Astrocyte (in vitro differentiated cells and primary cell): Measurements from ENCODE around the gene ERBB2. TPM values are rescaled to one million over a fixed set of nuclear protein-coding genes. Genes with fewer than 3 reads are reported as not detected.

Source experiments
- DNase-seq: peaks from one replicate; pipeline ENCODE4 v3.0.0-alpha.2; 2010; ENCODE audit warnings: low read depth
- FAIRE-seq: peaks from 2 replicates; lab custom pipeline; 2011; peaks lifted over from hg19 to GRCh38; lab: Jason Lieb, UNC
- H2AFZ ChIP-seq: 2 replicates; pipeline ENCODE4 v1.6.0; 2012; ENCODE audit warnings: low read depth, low read length, inconsistent platforms
- H3K27ac ChIP-seq: 2 replicates; pipeline ENCODE4 v1.5.1; 2011; ENCODE audit warnings: low read depth, low read length, inconsistent platforms
- H3K27me3 ChIP-seq: 2 replicates; pipeline ENCODE4 v1.6.0; 2011; ENCODE audit warnings: low read length, inconsistent platforms; ENCODE audit not compliant: insufficient read depth
- H3K36me3 ChIP-seq: 2 replicates; pipeline ENCODE4 v1.5.1; 2011; ENCODE audit warnings: low read length, inconsistent platforms; ENCODE audit not compliant: insufficient read depth
- H3K4me1 ChIP-seq: 2 replicates; pipeline ENCODE4 v1.5.1; 2011; ENCODE audit warnings: low read length, inconsistent platforms; ENCODE audit not compliant: insufficient read depth
- H3K4me2 ChIP-seq: 2 replicates; pipeline ENCODE4 v1.6.0; 2012; ENCODE audit warnings: low read length, inconsistent platforms
- H3K4me3 ChIP-seq: 2 replicates; pipeline ENCODE4 v1.5.1; 2011; ENCODE audit warnings: low read depth, mild to moderate bottlenecking, low read length, inconsistent platforms; ENCODE audit not compliant: insufficient read depth
- H3K79me2 ChIP-seq: 2 replicates; pipeline ENCODE4 v1.6.0; 2012; ENCODE audit warnings: mild to moderate bottlenecking, low read length, inconsistent platforms; ENCODE audit not compliant: insufficient read depth
- H3K9ac ChIP-seq: 2 replicates; pipeline ENCODE4 v1.6.0; 2012; ENCODE audit warnings: mild to moderate bottlenecking, low read length, inconsistent platforms
- H3K9me3 ChIP-seq: 2 replicates; pipeline ENCODE4 v1.5.1; 2012; ENCODE audit warnings: low read depth, mild to moderate bottlenecking, low read length, inconsistent platforms; ENCODE audit not compliant: insufficient read depth
- H4K20me1 ChIP-seq: 2 replicates; pipeline ENCODE4 v1.6.0; 2012; ENCODE audit warnings: low read length, inconsistent platforms; ENCODE audit not compliant: insufficient read depth
- H3K27ac Mint-ChIP-seq: one replicate; pipeline ENCODE4 v1.8.0; 2021; ENCODE audit warnings: mild to moderate bottlenecking, mixed read lengths; ENCODE audit not compliant: unreplicated experiment
- H3K27me3 Mint-ChIP-seq: one replicate; pipeline ENCODE4 v1.8.0; 2021; ENCODE audit warnings: low read depth, mixed read lengths; ENCODE audit not compliant: unreplicated experiment
- H3K36me3 Mint-ChIP-seq: one replicate; pipeline ENCODE4 v1.8.0; 2021; ENCODE audit warnings: low read depth, mixed read lengths; ENCODE audit not compliant: unreplicated experiment
- H3K4me1 Mint-ChIP-seq: one replicate; pipeline ENCODE4 v1.8.0; 2021; ENCODE audit warnings: low read depth, mixed read lengths; ENCODE audit not compliant: unreplicated experiment
- H3K4me3 Mint-ChIP-seq: one replicate; pipeline ENCODE4 v1.8.0; 2021; ENCODE audit warnings: mild to moderate bottlenecking, moderate library complexity, mixed read lengths; ENCODE audit not compliant: unreplicated experiment
- H3K9me3 Mint-ChIP-seq: one replicate; pipeline ENCODE4 v1.8.0; 2021; ENCODE audit warnings: mild to moderate bottlenecking, mixed read lengths; ENCODE audit not compliant: unreplicated experiment
- EZH2 ChIP-seq: IDR thresholded peaks from 2 replicates; pipeline ENCODE4 v1.6.1; 2012; ENCODE audit warnings: mild to moderate bottlenecking, low read length, inconsistent platforms; ENCODE audit not compliant: insufficient read depth
- total RNA-seq: library from RNA; stranded (reverse); gene quantifications from 2 replicates; pipeline ENCODE4 v1.2.1, GENCODE V29; 2021
- TF ChIP-seq, protein P1 (sequence below): IDR thresholded peaks from 2 replicates; pipeline ENCODE4 v1.5.1; 2011; ENCODE audit warnings: low read depth, mild to moderate bottlenecking, inconsistent platforms, low read length, moderate library complexity; ENCODE audit not compliant: insufficient read depth

Gene ERBB2
- total RNA-seq, 1 donor from 2014 or later, result 64.0 TPM

DNA sequence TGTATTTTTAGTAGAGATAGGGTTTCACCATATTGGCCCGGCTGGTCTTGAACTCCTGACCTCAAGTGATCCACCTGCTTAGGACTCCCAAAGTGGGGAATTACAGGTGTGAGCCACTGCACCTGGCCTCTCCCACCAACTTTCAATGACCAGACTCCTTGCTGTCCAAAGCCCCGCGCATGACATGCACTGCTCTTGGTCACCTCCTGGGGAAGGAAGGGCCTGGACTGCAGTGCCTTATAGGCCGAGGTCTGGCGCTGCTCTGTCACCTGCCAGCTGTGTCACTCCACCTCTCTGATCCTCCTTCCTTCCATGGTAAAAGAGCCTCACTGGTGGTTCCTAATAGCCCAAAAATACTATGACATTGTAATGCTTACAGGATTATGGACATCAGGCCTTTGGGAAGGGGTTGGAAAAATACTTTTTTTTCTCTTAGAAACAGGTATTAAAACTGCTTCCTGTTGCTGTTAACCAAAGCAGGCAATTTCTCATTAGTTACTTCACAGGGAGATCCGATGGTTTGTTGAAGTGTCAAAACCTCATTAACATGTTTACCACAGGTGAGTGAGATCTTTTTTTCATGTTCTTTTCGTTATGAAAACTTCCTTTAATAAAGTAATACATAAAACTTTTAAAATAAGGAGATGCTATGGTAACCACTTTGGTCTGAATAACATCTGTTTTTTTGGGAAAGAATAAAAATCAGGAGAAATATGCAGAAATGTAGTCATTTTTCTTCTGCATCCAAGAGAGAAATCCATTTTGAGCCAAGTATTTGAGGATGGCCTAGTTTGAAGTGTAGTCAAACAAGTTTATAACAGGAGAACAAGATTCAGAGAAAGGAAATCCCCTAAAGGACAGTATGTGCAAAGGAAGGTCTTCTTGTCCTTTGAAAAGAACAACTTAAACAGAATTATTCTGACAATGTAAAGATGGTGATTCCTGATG lies 73.4 kb downstream of the ERBB2 start:
- H3K27ac Mint-ChIP-seq, result no peak overlapping the region
- no peaks in the 10 kb centered on the region for H4K20me1 ChIP-seq
- H3K4me3 ChIP-seq, result no peak overlapping the region
- H3K9ac ChIP-seq, result no peak overlapping the region
- H3K36me3 Mint-ChIP-seq, result no peaks in the 10 kb centered on the region
- H3K36me3 ChIP-seq, result no peaks in the 10 kb centered on the region
- H3K9me3 Mint-ChIP-seq, result no peaks in the 10 kb centered on the region
- FAIRE-seq, result no peak
- H3K27ac ChIP-seq, result no peak overlapping the region
- no peak overlapping the region for H3K4me3 Mint-ChIP-seq
- H3K27me3 Mint-ChIP-seq, result peaks cover 8% of the 10 kb centered on the region
- no peaks in the 10 kb centered on the region for H3K79me2 ChIP-seq
- no peak overlapping the region for H2AFZ ChIP-seq
- peaks cover 54% of the 10 kb centered on the region for H3K27me3 ChIP-seq
- H3K4me2 ChIP-seq, result no peak overlapping the region
- H3K4me1 ChIP-seq, result no peaks in the 10 kb centered on the region
- H3K4me1 Mint-ChIP-seq, result peaks cover 12% of the 10 kb centered on the region
- DNase-seq, result no peak
- TF ChIP-seq EZH2, result no peak
- TF ChIP-seq, protein P1, sequence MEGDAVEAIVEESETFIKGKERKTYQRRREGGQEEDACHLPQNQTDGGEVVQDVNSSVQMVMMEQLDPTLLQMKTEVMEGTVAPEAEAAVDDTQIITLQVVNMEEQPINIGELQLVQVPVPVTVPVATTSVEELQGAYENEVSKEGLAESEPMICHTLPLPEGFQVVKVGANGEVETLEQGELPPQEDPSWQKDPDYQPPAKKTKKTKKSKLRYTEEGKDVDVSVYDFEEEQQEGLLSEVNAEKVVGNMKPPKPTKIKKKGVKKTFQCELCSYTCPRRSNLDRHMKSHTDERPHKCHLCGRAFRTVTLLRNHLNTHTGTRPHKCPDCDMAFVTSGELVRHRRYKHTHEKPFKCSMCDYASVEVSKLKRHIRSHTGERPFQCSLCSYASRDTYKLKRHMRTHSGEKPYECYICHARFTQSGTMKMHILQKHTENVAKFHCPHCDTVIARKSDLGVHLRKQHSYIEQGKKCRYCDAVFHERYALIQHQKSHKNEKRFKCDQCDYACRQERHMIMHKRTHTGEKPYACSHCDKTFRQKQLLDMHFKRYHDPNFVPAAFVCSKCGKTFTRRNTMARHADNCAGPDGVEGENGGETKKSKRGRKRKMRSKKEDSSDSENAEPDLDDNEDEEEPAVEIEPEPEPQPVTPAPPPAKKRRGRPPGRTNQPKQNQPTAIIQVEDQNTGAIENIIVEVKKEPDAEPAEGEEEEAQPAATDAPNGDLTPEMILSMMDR, result no peak
- no peaks in the 10 kb centered on the region for H3K9me3 ChIP-seq

DNA sequence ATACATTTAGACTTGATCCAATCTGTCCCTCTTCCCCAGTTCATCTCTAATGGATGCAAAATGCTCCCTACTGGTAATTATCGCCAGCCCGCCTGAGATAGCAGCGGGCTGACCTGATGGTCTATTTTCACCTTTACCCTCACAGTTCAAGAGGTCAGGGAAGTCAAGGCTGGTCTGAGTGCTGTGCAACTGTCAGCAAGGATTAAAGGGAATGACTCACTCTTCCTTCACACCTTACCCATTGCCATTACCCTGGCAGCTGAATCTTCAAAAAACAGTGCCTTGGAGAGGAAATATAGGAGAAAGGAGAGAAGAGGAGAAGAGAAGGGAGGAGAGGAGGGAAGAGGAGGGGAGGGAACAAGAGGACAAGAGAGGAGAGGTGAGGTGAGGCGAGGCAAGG lies 74.2 kb downstream of the ERBB2 start:
- TF ChIP-seq EZH2, result no peak
- TF ChIP-seq, protein P1, result no peak
- Histone ChIP-seq H3K36me3 (no peaks in the 10 kb centered on the region), H3K9me3 (no peaks in the 10 kb centered on the region), H3K4me1 (no peaks in the 10 kb centered on the region), H3K27ac (no peak overlapping the region), H3K27me3 (peaks cover 50% of the 10 kb centered on the region), H3K4me3 (no peak overlapping the region), H3K4me2 (no peak overlapping the region), H3K79me2 (no peaks in the 10 kb centered on the region), H3K9ac (no peak overlapping the region), H4K20me1 (no peaks in the 10 kb centered on the region), H2AFZ (no peak overlapping the region)
- FAIRE-seq, result no peak
- Mint-ChIP-seq H3K27me3 (peaks cover 5% of the 10 kb centered on the region), H3K36me3 (no peaks in the 10 kb centered on the region), H3K27ac (no peak overlapping the region), H3K4me1 (peaks cover 12% of the 10 kb centered on the region), H3K4me3 (no peak overlapping the region), H3K9me3 (no peaks in the 10 kb centered on the region)
- no peak for DNase-seq

DNA sequence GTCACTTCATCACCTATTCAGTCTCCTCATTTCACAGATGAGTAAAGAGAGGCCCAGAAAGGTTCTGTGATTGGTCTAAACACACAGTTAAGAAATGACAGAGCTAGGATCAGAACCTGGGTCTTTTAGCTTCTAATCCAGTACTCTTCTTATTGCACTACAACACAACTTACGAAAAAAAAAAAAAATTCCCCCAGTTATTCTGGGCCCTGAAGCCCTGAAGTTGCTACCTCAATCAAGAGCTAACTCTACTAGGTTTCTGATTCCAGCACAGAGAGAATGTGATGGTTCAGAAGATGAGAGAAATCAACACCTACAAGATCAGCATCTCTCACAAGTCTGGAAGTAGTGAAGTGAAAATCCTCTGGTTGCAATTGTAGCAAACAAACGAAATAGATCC lies 75.2 kb downstream of the ERBB2 start:
- no peak overlapping the region for H3K4me2 ChIP-seq
- no peak overlapping the region for H2AFZ ChIP-seq
- DNase-seq (no peak), FAIRE-seq (no peak)
- no peak overlapping the region for H3K4me3 Mint-ChIP-seq
- no peaks in the 10 kb centered on the region for H3K36me3 Mint-ChIP-seq
- H3K27me3 Mint-ChIP-seq, result peaks cover 5% of the 10 kb centered on the region
- no peaks in the 10 kb centered on the region for H4K20me1 ChIP-seq
- H3K27ac ChIP-seq, result no peak overlapping the region
- H3K9me3 ChIP-seq, result no peaks in the 10 kb centered on the region
- no peaks in the 10 kb centered on the region for H3K79me2 ChIP-seq
- H3K27me3 ChIP-seq, result peaks cover 48% of the 10 kb centered on the region
- no peaks in the 10 kb centered on the region for H3K4me1 ChIP-seq
- TF ChIP-seq, protein P1, result no peak
- TF ChIP-seq EZH2, result no peak
- H3K4me3 ChIP-seq, result no peak overlapping the region
- no peak overlapping the region for H3K27ac Mint-ChIP-seq
- H3K36me3 ChIP-seq, result no peaks in the 10 kb centered on the region
- no peaks in the 10 kb centered on the region for H3K9me3 Mint-ChIP-seq
- H3K9ac ChIP-seq, result no peak overlapping the region
- H3K4me1 Mint-ChIP-seq, result peaks cover 8% of the 10 kb centered on the region
